Stimulated activated CD4-positive, alpha-beta T cell treated with anti-CD3 and anti-CD28 coated beads, Interleukin-4, amount 100 ng/mL, for 24 hours (primary cell): ENCODE measurements around the gene RFTN1.
"Not testable (repeated sequence)": the region's sequence is repeated elsewhere in the genome, so short reads cannot be mapped to it uniquely, and the experiment has no call there.

Experiments
- DNase-seq: peaks from one replicate; pipeline ENCODE4 v3.0.0-alpha.2; 2020

RFTN1 gene

DNA sequence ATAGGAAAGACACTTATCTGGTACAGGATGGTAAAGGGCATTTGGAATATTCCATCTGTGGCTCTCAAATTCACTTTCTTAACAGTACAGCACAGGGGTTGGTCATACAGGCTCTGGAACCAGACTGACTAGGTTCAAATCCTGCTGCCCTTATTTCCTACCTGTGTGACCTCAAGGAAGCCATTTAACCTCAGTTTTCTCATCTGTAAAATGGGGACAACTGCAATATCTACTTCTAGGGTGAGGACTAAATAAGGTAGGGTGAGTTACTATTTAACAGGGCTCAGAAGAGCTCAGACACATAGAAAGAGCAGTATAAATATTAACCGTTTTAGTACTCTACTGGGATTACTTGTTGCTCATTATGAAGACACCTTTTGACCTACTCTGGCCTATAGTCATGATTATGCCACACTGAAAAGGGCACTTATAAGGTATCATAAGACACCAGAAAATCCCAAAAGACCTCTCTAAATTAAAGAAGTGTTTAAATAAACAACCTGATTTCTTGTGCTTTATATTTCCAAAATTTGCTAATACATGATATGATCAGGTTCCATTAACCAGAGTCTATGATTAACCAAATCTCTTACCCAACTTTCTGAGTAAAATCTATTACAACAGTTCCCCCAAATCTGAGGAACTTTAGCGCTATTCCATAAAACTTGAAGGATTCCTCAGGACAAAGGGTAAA is 6.5 kb downstream of the RFTN1 start:
- no peak for DNase-seq

- DNase-seq, result no peak
Measured at GRCh38 chr3:16506451-16506850, 7.0 kb downstream of the RFTN1 start.

DNA sequence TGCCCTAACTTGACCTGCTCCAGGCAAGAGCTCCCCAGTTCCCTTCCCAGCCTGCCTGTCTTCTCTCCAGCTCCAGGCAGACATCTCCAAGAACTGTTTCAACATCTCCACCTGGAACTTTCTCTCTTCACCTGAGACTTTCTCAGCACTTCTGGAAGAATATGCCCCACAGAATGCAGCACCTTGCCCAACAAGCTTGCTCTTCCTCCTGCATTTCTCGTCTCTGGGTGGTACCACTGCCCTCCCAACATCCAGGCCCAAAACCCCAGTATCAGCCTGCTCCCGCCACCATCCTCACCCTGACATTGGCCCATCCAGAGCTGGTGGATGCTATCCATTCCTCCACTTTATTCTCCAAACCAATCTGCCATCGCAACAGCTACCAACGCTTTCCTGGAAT is 8.8 kb downstream of the RFTN1 start:
- DNase-seq, result no peak

DNA sequence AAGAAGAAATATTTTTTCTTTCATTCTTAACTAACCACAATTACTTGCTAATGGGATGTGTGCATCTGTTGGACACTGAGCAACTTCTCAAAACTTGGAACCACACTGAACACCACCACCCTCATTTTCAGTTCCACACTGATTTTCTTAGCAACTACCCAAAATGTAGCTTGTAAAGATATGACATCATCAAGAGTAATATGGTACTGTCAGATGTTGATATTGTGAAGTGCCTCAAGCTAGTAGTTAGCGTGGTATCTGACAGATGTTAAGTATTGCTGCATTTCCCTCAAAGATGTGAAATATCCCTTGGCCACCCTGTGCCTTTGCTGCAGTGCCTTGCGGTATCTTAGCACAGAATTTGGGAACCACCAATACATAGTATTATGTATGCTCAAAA is 9.3 kb downstream of the RFTN1 start:
- DNase-seq, result no peak

DNA sequence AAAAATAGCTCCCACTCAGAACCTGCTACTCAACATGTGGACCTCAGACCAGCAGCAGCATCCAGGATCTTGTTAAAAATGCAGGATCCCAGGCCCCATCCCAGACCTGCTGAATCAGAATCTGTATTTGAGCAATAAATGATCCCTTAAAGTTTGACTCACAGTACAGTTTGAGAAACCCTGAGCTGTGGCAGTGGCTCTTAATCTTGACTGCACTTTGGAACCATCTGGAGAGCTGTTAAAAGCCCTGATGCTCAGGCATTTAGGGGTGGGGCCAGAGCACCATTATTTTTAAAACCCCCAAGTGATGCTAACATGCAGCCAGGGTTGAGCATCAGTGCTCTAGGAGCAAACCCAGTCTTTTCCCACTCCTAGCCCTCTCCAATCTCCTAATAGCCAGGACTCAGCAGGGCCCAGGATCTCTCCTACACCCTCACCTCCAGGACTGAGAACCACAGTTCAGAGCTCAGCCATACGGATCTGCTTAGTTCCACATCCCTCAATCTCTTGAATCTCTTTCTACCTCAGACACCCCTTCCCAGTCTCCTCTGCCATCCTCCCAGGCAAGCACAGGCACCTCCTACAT is 10.2 kb downstream of the RFTN1 start:
- DNase-seq, result no peak

- DNase-seq, result no peak
Measured at GRCh38 chr3:16502347-16502908, 11.1 kb downstream of the RFTN1 start.

- DNase-seq, result no peak
Measured at GRCh38 chr3:16501376-16501775, 12.1 kb downstream of the RFTN1 start.

- no peak for DNase-seq
Measured at GRCh38 chr3:16500911-16501310, 12.6 kb downstream of the RFTN1 start.

GRCh38 chr3:16500093-16500492 is 13.4 kb downstream of the RFTN1 start:
- no peak for DNase-seq

GRCh38 chr3:16499351-16499750 is 14.1 kb downstream of the RFTN1 start:
- DNase-seq, result no peak

- no peak for DNase-seq
Measured at GRCh38 chr3:16498130-16498890, 15.2 kb downstream of the RFTN1 start.

DNA sequence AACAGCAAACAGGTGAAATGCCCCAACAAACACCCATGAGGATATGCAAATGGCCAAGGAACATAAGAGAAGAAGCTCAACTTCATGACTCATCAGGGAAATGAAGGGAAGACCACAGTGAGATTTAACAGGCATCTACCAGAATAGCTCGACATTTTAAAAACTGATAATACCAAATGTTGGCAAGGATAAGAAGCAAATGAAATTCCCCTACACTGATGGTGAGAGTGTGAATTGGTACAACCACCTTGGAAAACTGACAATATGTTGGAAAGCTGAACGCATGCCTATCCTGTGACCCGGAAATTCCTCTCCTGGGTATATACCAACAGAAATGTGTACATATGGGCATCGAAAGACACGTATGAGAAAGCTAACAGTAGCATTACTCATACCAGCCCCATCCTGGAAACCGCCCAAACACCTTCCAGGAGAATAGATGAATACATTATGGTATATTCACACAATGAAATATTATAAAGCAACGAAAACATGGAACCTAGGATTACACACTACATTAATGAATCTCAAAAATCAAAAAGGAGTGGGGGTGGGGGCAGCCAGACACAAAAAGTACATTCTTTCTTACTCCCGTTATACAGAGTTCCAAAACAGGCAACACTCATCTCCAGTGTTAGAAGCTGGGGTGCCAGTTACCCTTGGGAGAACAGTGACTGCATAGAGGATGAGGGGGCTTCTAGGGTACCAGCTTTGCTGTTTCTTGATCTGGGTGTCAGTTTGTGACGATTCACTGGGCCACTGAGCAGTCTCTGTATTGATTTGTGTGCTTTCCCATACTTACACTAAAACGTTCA is 16.9 kb downstream of the RFTN1 start:
- DNase-seq, result no peak

- DNase-seq, result no peak
Measured at GRCh38 chr3:16496008-16496407, 17.5 kb downstream of the RFTN1 start.

DNA sequence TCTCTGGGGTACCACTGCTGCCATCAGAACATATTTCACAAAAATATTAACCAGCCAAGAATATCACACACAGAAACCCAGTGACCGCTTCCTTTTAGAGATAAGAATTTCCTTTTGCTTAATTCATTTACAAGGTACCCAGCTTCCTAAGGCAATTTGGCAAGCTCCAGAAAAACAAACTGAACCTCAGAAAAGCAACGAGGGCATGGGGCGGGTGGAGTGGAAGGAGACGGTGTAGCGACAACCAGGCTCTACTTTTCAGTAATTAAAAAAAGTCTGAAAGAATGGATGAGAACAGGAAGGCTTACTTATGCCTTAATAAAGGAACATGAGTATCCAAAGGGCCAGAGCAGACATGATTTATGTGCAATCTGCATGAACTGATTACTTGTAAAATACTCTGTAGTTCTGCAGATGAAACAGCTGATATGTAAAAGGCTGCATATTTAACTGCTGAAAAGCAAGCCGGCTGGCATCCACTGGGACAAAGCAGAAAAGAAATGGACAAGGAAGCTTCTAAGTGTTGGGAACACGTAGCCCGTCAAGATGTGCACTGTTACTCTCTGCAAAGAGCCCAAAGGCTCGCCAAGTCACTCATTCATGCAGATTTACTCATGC is 18.6 kb downstream of the RFTN1 start:
- no peak for DNase-seq

GRCh38 chr3:16494094-16494493 is 19.4 kb downstream of the RFTN1 start:
- no peak for DNase-seq

GRCh38 chr3:16490062-16490619 is 23.4 kb downstream of the RFTN1 start:
- no peak for DNase-seq

DNA sequence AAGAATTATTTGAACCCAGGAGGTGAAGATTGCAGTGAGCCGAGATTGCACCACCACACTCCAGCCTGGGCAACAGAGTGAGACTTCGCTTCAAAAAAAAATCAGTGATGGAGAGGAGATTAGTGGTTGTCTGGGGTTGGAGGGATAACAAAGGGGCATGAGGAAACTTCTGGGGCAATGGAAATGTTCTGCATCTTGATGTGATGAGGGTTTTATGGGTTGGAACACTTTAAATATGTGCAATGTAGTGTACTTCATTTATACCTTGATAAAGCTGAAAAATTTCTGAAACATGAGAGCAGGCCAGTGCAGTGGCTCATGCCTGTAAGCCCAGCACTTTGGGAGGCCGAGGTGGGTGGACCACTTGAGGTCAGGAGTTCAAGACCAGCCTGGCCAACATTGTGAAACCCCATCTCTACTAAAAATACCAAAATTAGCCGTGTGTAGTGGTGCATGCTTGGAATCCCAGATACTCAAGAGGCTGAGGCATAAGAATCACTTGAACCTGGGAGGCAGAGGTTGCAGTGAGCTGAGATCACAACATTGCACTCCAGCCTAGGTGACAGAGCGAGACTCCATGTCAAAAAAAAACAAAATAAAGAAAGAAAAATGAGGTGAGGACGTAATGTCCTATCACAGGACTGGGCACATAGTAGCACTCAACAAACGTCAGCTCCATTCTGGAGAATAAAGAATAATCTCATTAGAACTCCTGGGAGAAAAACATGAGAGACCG is 24.0 kb downstream of the RFTN1 start:
- DNase-seq, result not testable (repeated sequence)

DNA sequence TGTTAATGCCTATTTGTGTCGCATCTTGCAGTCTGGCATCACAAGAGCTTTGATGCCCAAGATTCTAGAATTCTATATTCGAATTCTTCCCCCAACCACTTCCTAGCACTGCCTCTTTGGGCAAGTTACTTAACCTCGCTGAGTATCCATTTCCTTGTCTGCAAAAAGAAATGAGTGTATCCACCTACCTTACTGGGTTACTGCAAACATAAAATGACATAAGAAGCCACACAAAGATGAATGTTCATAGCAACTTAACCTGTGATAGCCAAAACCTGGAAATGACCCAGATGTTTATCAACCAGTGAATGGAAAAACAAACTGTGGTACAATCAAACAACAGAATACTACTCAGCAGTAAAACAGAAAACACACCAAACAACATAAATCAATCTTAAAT is 24.9 kb downstream of the RFTN1 start:
- no peak for DNase-seq

DNA sequence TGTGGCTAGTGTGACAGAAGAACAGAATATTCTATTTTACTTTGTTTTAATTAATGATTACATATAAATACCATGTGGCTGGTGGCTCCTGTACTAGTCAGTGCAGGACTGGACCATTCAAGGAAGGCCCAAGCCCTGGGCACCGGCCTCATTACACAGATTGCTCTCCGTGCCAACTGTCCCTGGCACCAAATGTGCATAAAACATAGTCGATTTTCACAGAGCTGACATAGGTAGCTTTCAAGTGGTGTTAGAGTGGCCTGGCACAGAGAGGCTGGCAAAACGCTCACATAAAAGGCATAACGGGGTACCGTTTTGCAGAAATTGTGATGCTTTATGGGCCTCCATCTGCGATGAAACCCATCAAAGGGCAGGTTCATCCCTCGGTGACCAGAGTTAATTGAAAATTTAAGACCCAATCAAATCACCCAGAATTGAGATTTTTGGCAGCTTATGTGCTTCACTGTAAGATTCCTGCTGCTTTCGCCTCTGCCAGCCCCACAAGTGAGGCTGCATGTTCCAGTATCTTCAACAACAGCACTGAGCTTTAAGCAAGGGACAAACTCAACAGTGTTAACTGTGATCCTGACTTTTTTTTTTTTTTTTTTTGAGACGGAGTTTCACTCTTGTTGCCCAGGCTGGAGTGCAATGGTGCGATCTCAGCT is 25.9 kb downstream of the RFTN1 start:
- no peak for DNase-seq

GRCh38 chr3:16486951-16487480 is 26.5 kb downstream of the RFTN1 start:
- DNase-seq, result no peak

DNA sequence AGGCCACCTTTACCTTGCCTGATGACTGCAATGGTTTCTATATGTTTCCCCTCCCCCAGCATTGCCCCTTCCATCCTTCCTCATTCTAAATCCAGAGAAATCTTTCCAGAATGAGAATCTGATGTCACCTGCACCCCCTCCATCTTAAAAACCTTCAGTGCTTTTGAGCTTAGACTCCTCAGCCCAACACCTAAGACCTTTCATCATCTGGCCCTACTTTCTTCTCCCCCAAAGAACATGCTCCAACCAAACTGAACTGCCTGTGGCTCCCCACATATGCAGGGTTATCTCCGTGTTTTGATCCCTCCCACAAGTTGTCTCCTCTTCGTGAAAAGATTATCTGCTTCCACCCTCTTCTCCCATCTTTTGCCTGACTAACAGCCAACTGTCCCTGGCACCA is 27.3 kb downstream of the RFTN1 start:
- DNase-seq, result no peak
